Muscle of back (tissue), 13 donors: ENCODE results near the gene CYBA. TPM values are rescaled to one million over a fixed set of nuclear protein-coding genes. Genes with fewer than 3 reads are reported as not detected.
A peak's percentile ranks its signal among the peaks of the same experiment; 100 is the strongest.

Experiments
- DNase-seq, 3 donors: peaks; one replicate each; pipeline versions ENCODE4 v3.0.0 to v3.0.0-alpha.2; 2013
- long read RNA-seq, 9 donors: transcript quantifications; one replicate each; lab custom pipeline, GENCODE V29; 2026
- polyA plus RNA-seq, 10 donors: library from polyadenylated mRNA; unstranded; fragments of 120-200 nt; gene quantifications; one replicate each; pipeline ENCODE4 v1.2.1, GENCODE V29; 2013; ENCODE audit not compliant: insufficient read length in 10 of 10

CYBA gene
- polyA plus RNA-seq: 10 to 100 TPM; 19.4 to 59.7 (median 34.6) TPM
- long read RNA-seq, donor 1, transcript CYBA-201 (6 exons, 797 nt): major isoform, 38 of 48 reads
- long read RNA-seq, donor 1, partial matches to known transcripts: 5 of 48 reads
- long read RNA-seq, donor 1, other reads (novel, unspliced or antisense): 0 of 48 reads
- long read RNA-seq, donor 2, transcript CYBA-201 (6 exons, 797 nt): major isoform, 18 of 20 reads
- long read RNA-seq, donor 2, partial matches to known transcripts: 0 of 20 reads
- long read RNA-seq, donor 2, other reads (novel, unspliced or antisense): 0 of 20 reads
- long read RNA-seq, donor 3: 0 reads
- long read RNA-seq, donor 4, transcript CYBA-201 (6 exons, 797 nt): major isoform, 42 of 43 reads
- long read RNA-seq, donor 4, partial matches to known transcripts: 0 of 43 reads
- long read RNA-seq, donor 4, other reads (novel, unspliced or antisense): 0 of 43 reads
- long read RNA-seq, donor 5, transcript CYBA-201 (6 exons, 797 nt): major isoform, 53 of 64 reads
- long read RNA-seq, donor 5, partial matches to known transcripts: 6 of 64 reads
- long read RNA-seq, donor 5, other reads (novel, unspliced or antisense): 0 of 64 reads
- long read RNA-seq, donor 6, transcript CYBA-201 (6 exons, 797 nt): major isoform, 44 of 44 reads
- long read RNA-seq, donor 6, partial matches to known transcripts: 0 of 44 reads
- long read RNA-seq, donor 6, other reads (novel, unspliced or antisense): 0 of 44 reads
- long read RNA-seq, donor 7, transcript CYBA-201 (6 exons, 797 nt): major isoform, 31 of 32 reads
- long read RNA-seq, donor 7, partial matches to known transcripts: 0 of 32 reads
- long read RNA-seq, donor 7, other reads (novel, unspliced or antisense): 0 of 32 reads
- long read RNA-seq, donor 8, transcript CYBA-201 (6 exons, 797 nt): major isoform, 30 of 31 reads
- long read RNA-seq, donor 8, partial matches to known transcripts: 0 of 31 reads
- long read RNA-seq, donor 8, other reads (novel, unspliced or antisense): 0 of 31 reads
- long read RNA-seq, donor 9, transcript CYBA-201 (6 exons, 797 nt): major isoform, 5 of 5 reads
- long read RNA-seq, donor 9, partial matches to known transcripts: 0 of 5 reads
- long read RNA-seq, donor 9, other reads (novel, unspliced or antisense): 0 of 5 reads

- peak in 1 of 3 donors; percentile 78 for DNase-seq
Observed at GRCh38 chr16:88650749-88651275, at the start of gene CYBA. CYBA (minus strand) TSS chr16:88651053; CDS start chr16:88651013, 40 bp downstream.

DNA sequence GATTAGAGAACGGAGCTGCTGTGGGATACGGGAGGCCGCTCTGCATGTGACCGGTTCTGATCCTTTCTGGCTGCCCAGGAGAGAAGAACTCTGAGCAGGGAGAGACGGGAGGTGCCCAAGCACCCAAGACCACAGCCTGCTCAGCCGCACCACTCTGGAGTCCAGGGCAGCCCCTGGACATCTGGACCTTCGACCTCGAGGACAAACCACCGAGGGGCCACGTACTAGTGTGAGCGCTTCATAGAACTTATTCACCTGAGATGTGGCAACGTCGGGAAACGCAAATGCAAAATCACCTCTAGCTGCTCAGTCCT, 49.4 kb upstream of the CYBA start:
- DNase-seq: no peak

- DNase-seq: no peak
Observed at GRCh38 chr16:88699180-88699579, 48.3 kb upstream of the CYBA start.

GRCh38 chr16:88698646-88699045, 47.8 kb upstream of the CYBA start:
- no peak for DNase-seq

DNA sequence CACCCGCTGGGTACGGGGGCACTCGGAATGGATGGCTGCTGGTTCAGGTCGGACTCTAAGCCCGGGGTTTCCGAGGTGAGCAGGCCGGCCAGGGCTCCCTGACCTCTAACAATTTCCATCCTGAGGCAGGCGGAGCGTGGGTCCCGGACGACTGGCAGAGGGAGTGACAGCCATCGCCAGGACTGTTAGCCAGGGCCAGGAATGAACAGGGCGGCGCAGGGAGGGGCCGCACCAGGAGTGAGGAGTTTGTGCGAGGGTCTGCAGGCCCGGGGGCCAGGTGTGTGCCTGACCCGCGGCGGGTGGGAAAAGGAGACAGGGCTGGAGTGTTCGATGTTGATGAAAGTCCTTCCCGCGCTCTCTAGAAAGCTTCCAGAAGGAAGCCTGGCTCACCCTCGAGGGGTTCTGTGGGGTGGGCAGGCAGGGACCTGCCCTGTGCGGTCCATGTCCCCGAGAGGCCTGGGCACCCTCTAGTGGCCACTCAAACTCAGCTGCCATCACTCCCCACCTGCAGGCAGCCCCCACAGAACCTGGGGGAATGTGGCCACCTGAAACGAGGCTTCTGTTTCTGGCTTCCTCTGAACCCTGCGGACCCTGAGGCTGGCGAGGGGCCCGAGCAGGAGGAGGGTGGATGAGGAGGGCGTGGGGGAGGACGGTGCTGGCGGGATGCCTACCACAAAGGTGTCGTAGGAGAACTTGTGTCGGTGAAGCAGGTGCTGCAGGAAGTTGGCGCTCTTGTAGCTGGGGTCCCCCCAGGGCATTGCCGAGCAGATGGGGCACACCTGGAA, 47.2 kb upstream of the CYBA start:
- DNase-seq: no peak

GRCh38 chr16:88697116-88697830, 46.4 kb upstream of the CYBA start:
- DNase-seq: no peak

GRCh38 chr16:88696441-88696840, 45.6 kb upstream of the CYBA start:
- DNase-seq: no peak

DNA sequence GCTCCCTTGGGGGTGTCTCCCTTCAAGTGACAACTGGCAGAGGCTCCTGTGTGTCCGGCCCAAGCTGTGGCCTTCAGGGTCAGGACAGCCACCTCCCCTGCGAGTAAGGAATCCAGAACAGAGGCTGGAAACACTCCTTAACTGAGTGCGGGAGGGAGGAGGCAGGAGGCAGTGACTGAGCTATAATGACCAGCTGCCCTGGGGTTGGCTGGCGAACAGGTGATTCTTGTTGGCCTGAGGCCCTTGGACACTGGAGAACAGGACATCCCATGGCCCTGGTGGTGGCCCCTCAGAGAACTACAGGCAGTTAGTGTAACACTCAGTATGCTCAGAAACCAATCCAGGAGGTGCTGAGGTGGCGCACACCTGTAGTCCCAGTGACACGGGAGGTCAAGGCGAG, 44.9 kb upstream of the CYBA start:
- DNase-seq: no peak

DNA sequence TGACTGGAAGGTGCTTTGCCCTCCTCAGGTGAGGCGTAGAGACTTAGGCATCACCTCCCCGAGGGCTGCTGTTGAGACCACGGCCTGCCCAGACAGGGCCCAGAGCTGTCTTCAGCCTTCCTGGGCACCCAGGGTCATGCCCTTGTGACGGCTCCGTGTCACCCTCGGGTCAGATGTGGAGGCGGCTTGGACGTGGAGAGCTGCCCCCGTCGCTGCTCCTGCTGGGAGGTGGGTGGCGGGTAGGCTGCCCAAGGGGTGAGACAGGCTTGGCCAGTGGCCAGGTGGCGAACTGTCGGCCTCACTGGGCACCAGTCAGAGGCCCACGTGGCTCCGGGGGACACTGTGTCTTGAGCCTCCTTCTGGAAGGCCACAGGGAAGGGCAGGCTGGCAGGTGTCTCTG, 44.4 kb upstream of the CYBA start:
- no peak for DNase-seq

- no peak for DNase-seq
Observed at GRCh38 chr16:88694221-88695087, 43.6 kb upstream of the CYBA start.

DNA sequence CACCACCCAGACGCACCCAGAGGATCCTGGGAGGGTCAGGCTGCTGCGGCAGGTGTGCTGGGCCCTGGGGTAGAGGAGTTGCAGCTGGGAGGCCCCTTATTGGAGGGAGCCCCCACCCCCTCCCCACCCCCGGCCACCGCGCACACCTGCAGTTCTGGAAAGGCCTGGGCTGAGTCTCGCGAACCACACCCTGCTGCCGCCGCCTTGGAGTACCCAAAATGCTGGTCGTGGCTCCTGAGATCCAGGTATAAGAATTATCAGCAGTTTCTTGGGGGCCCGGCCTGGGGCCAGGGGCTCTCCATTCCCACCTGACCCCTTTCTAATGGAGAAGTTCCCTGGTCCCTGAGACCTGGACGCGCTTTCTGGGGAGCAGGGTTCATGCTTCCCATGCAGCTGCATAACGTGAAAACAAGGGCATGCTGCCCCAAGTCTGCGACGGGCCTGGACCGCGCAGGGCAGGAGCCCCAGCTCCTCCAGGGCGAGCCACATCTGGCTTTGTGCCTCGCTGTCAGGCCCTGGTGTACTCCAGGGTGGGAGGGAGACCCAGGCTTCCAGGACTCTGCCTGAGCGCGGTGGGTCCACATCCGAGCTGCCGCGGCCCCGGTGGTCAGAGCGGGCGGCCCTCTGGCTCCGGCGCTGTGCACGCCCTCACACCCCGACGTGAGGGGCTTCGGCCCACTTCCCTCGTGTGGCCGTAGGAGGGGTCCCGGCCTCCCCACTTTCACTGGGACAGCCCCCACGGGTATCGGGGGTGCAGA, 42.7 kb upstream of the CYBA start:
- DNase-seq: no peak

- DNase-seq: no peak
Observed at GRCh38 chr16:88692861-88693260, 42.0 kb upstream of the CYBA start.

DNA sequence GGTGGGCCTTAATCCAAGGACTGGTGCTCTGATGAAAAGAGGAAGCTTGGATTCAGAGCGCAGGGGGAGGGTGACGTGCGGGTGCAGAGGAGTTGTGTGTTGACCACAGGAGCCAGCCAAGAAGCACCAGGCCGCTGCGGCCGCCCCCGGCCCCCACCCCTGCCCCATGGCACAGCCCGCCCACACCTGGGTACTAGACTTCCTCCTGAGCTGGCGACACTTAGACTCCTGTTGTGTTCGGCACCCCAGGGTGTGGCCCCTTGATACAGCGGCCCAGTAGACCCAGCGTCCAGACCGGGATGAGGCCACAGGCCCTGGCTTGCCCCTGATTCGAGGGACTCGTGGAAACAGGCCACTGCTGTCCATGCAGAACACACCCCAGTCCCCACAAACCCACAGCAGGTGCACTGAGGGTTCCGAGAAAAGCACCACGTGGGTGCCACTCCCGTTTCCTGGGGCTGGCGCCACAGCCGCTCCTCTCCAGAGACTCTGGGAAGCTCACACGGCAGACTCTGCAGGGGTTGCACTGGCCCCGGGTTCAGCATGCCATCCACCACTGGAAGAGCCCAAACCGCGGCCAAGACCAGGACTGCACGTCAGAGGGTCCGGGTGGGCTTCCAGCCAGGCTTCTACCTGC, 41.2 kb upstream of the CYBA start:
- DNase-seq: no peak

DNA sequence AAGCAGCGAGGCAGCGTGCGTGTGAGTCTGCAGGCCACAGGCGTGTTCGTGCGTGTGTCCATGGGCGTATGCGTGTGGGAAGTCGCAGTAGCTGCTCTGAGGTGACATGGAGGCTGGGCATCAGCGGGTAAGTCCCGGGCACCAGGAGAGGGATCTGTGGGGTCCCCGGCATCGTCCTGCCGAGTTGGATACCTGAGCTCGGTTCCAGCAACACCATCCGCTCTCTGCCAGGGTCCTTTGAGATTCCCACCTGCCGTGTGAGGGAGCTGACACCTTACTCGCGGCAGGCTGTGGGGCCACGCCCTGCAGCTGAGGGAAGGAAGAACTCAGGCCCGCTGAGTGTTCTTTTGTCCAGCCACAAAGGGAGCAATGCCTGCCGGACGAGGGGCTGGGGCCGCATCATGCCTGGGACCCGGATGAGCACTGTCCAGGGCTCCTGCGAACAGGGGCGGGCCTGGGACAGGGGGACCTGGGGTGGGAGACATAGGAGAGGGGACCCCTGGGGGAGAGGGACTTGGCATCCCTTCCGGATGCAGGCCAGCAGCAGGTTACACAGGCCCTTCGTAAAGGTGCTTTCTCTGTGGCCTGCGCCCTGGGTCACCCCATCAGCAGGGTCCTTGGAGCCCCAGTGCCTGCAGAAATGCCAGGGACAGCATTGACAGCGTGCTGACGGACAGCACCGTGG, 40.4 kb upstream of the CYBA start:
- no peak for DNase-seq

DNA sequence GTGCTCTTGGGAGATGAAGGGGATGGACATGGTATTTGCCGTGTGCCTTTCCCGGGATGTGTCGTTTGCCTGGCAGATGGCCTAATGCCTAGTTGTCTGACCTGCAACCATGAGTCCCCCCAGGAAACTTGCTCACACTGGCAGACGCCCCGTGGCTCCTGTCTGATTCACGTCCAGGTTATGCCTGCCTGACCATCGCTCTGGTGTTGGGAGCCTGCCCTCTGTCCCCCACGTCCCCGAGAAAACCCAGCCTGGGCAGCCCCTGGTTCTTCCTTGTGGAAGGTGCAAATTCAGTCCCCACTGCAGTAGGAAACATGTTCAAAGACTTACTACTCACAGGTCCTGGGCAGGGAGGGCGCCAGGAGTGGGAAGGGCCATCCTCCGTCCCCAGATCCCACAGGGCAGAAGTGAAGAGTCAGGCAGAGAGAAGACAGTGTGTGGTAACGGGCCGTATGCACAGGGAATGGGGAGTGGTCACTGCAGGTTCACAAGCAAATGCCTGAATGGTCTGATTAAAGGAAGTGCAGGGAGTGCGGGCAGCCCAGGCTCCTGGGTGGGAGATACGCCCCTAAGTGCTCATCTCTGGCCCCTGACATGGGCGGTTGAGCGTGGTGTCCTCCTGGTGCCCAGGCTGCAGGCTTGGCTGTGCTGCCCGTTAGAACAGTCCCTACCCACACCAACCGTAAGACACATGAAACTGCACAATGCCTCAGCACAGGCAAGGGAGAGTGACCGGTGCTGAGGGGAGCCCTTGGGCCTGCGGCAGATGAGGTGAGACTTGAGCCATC, 39.7 kb upstream of the CYBA start:
- no peak for DNase-seq

GRCh38 chr16:88688013-88688778, 37.3 kb upstream of the CYBA start:
- no peak for DNase-seq
